Endothelial cell of umbilical vein (primary cell): Measurements from ENCODE around the gene VPS13A. TPM values are rescaled to one million over a fixed set of nuclear protein-coding genes. Genes with fewer than 3 reads are reported as not detected.

Experiments used
- BruUV-seq: library from RNA; stranded (reverse); fragments of 400-500 nt; replicated peaks from 2 replicates; lab custom pipeline; 2021; lab: Mats Ljungman, UMichigan
- CTCF ChIA-PET: fragments of 300-600, 350-600 bp; sonication (Branson Sonifier 250); formaldehyde crosslinking; loops from one replicate; lab custom pipeline; 2021; ENCODE audit warnings: antibody characterized with exemption, inconsistent platforms; lab: Charles Lee
- POLR2A ChIA-PET: fragments of 300-600, 350-600 bp; sonication (Branson Sonifier 250); formaldehyde crosslinking; loops from one replicate; lab custom pipeline; 2021; ENCODE audit warnings: antibody characterized with exemption, inconsistent platforms; lab: Charles Lee
- DNase-seq: peaks from one replicate; pipeline ENCODE4 v3.0.0-alpha.2; 2011; ENCODE audit warnings: low read depth, low spot score
- FAIRE-seq: peaks from 2 replicates; lab custom pipeline; 2011; peaks lifted over from hg19 to GRCh38; lab: Jason Lieb, UNC
- H2AFZ ChIP-seq: 2 replicates; pipeline ENCODE4 v1.6.0; 2012; ENCODE audit warnings: low read depth, low read length, control low read depth, inconsistent platforms
- H3K27ac ChIP-seq: 2 replicates; pipeline ENCODE4 v1.5.1; 2011; ENCODE audit warnings: low read depth, mild to moderate bottlenecking, control low read depth, low read length, moderate library complexity; ENCODE audit not compliant: insufficient read depth
- H3K27me3 ChIP-seq, 2 experiments: 2 replicates each; pipeline versions ENCODE4 v1.6.0 to v1.6.1; 2011; ENCODE audit warnings: low read length in 2 of 2, mixed read lengths in 1 of 2; ENCODE audit not compliant: control insufficient read depth in 2 of 2, insufficient read depth in 2 of 2
- H3K36me3 ChIP-seq, 2 experiments: 2 replicates in 1 of 2; 3 replicates in 1 of 2; pipeline ENCODE4 v1.5.1; 2011; ENCODE audit warnings: low read length in 2 of 2, mild to moderate bottlenecking in 1 of 2, moderate library complexity in 1 of 2; ENCODE audit not compliant: control insufficient read depth in 2 of 2, insufficient read depth in 2 of 2; ENCODE audit errors: extremely low read depth in 1 of 2
- H3K4me1 ChIP-seq: 3 replicates; pipeline ENCODE4 v1.5.1; 2011; ENCODE audit warnings: mild to moderate bottlenecking, low read length; ENCODE audit not compliant: control insufficient read depth, insufficient read depth; ENCODE audit errors: extremely low read depth
- H3K4me2 ChIP-seq: 2 replicates; pipeline ENCODE4 v1.6.1; 2011; ENCODE audit warnings: low read length, control low read depth, mixed read lengths; ENCODE audit not compliant: insufficient read depth
- H3K4me3 ChIP-seq, 3 experiments: fragments of 200-600 bp in 1 of 3; sonication (generic), shearing (Covaris generic) in 1 of 3; replicated peaks in 1 of 3; 2 replicates each; pipeline ENCODE4 v1.5.1; 2011 to 2016; ENCODE audit warnings: control low read depth in 3 of 3, low read length in 3 of 3, mild to moderate bottlenecking in 2 of 3, inconsistent platforms in 1 of 3, low read depth in 1 of 3, moderate library complexity in 1 of 3; ENCODE audit not compliant: insufficient read depth in 1 of 3
- H3K79me2 ChIP-seq: 2 replicates; pipeline ENCODE4 v1.6.0; 2012; ENCODE audit warnings: low read length, inconsistent platforms; ENCODE audit not compliant: control insufficient read depth, insufficient read depth
- H3K9ac ChIP-seq: replicated peaks from 2 replicates; pipeline ENCODE3; 2011; ENCODE audit warnings: low read length, control low read depth; ENCODE audit not compliant: insufficient read depth; ENCODE audit errors: extremely low read depth
- H3K9me1 ChIP-seq: replicated peaks from 3 replicates; pipeline ENCODE4 v1.6.0; 2011; ENCODE audit warnings: mild to moderate bottlenecking, low read length; ENCODE audit not compliant: control insufficient read depth, insufficient read depth; ENCODE audit errors: extremely low read depth
- H3K9me3 ChIP-seq: replicated peaks from 2 replicates; pipeline ENCODE4 v1.5.1; 2012; ENCODE audit warnings: low read length, inconsistent platforms; ENCODE audit not compliant: control insufficient read depth, insufficient read depth
- H4K20me1 ChIP-seq: replicated peaks from 2 replicates; pipeline ENCODE3; 2011; ENCODE audit warnings: mild to moderate bottlenecking, low read length; ENCODE audit not compliant: control insufficient read depth, insufficient read depth; ENCODE audit errors: extremely low read depth
- EZH2 ChIP-seq: IDR thresholded peaks from 2 replicates; pipeline ENCODE4 v1.6.1; 2012; ENCODE audit warnings: borderline replicate concordance, low read depth, mild to moderate bottlenecking, moderate library complexity, low read length, inconsistent platforms; ENCODE audit not compliant: severe bottlenecking
- FOS ChIP-seq: IDR thresholded peaks from 2 replicates; pipeline ENCODE4 v1.6.1; 2011; ENCODE audit warnings: mild to moderate bottlenecking, low read length, moderate library complexity, borderline replicate concordance; ENCODE audit not compliant: insufficient read depth
- GATA2 ChIP-seq: IDR thresholded peaks from 2 replicates; pipeline ENCODE4 v1.7.0; 2011; ENCODE audit warnings: low read depth, mild to moderate bottlenecking, moderate library complexity, mixed read lengths, low read length; ENCODE audit not compliant: insufficient read length, insufficient read depth
- JUN ChIP-seq: IDR thresholded peaks from 2 replicates; pipeline ENCODE4 v1.6.1; 2011; ENCODE audit warnings: borderline replicate concordance, low read depth; ENCODE audit not compliant: insufficient read length, insufficient read depth
- MAX ChIP-seq: IDR thresholded peaks from 2 replicates; pipeline ENCODE4 v1.6.1; 2011; ENCODE audit not compliant: insufficient read depth, insufficient read length
- MYC ChIP-seq: IDR thresholded peaks from one replicate; pipeline ENCODE4 v1.6.1; 2011; ENCODE audit warnings: mild to moderate bottlenecking, low read depth, low read length
- POLR2A ChIP-seq: IDR thresholded peaks from 2 replicates; pipeline ENCODE4 v1.6.1; 2012; ENCODE audit warnings: low read depth, mild to moderate bottlenecking, control low read depth, low read length
- POLR2AphosphoS5 ChIP-seq: IDR thresholded peaks from 2 replicates; pipeline ENCODE4 v1.6.1; 2012; ENCODE audit warnings: low read depth, mild to moderate bottlenecking, control low read depth, low read length, moderate library complexity; ENCODE audit not compliant: insufficient read depth
- dilution Hi-C: fragments of 300-500 bp; cut with MboI; formaldehyde crosslinking; loops from one replicate; pipeline ENCODE4 v1.15.0; 2019; ENCODE audit warnings: low sequenced_read_pairs; ENCODE audit not compliant: extremely low pct_ligation_motif_present
- intact Hi-C: fragments of 100-400 bp; cut with micrococcal nuclease; formaldehyde crosslinking; loops from one replicate; pipeline ENCODE4 v1.10.0; 2022
- polyA plus RNA-seq, 4 experiments: library from polyadenylated mRNA; depleted of rRNA in 3 of 4; stranded (reverse) in 3 of 4; unstranded in 1 of 4; fragments of >200 nt; gene quantifications; 2 replicates each; pipeline versions ENCODE4 v1.2.1 to v1.2.3, GENCODE V29; 2011 to 2012; ENCODE audit warnings: missing spikeins in 1 of 4
- total RNA-seq: library from RNA; stranded (reverse); gene quantifications from 2 replicates; pipeline ENCODE4 v1.2.3, GENCODE V29; 2021
- TF ChIP-seq, protein P1 (sequence below), 2 donors: IDR thresholded peaks; 1 replicate in 1 of 2; 2 replicates in 1 of 2; pipeline ENCODE4 v1.5.1; 2011; ENCODE audit warnings: low read length in 2 of 2, mild to moderate bottlenecking in 2 of 2, moderate library complexity in 2 of 2, control low read depth in 1 of 2, inconsistent platforms in 1 of 2, low read depth in 1 of 2; ENCODE audit not compliant: insufficient read depth in 1 of 2; ENCODE audit errors: extremely low read depth in 1 of 2

VPS13A gene
- total and polyA plus RNA-seq, 2 donors (not counting 3 experiments of a cell fraction or from before 2014, with no cell fraction given) = 4.7 to 33.3 TPM

- FAIRE-seq = no peak
Observed at GRCh38 chr9:77180056-77180455, 2.7 kb downstream of the VPS13A start.

More at GRCh38 chr9:77180056-77180455, 2.7 kb downstream of the VPS13A start:
- TF ChIP-seq MAX (no peak), FOS (no peak), MYC (no peak), POLR2A (no peak), POLR2AphosphoS5 (no peak), EZH2 (no peak), GATA2 (no peak), JUN (no peak)
- TF ChIP-seq, protein P1, sequence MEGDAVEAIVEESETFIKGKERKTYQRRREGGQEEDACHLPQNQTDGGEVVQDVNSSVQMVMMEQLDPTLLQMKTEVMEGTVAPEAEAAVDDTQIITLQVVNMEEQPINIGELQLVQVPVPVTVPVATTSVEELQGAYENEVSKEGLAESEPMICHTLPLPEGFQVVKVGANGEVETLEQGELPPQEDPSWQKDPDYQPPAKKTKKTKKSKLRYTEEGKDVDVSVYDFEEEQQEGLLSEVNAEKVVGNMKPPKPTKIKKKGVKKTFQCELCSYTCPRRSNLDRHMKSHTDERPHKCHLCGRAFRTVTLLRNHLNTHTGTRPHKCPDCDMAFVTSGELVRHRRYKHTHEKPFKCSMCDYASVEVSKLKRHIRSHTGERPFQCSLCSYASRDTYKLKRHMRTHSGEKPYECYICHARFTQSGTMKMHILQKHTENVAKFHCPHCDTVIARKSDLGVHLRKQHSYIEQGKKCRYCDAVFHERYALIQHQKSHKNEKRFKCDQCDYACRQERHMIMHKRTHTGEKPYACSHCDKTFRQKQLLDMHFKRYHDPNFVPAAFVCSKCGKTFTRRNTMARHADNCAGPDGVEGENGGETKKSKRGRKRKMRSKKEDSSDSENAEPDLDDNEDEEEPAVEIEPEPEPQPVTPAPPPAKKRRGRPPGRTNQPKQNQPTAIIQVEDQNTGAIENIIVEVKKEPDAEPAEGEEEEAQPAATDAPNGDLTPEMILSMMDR (IDR thresholded peaks at IDR 0.05; ENCODE audit: extremely low read depth in 1 of 2, insufficient read depth in 1 of 2, low read depth in 1 of 2, low read length in 2 of 2) = no peak
- no peak overlapping the region for H3K9ac ChIP-seq
- intact Hi-C loops = no loop called here
- peaks cover 55% of the 10 kb centered on the region for H3K79me2 ChIP-seq
- no peak overlapping the region for H3K4me2 ChIP-seq
- ChIA-PET POLR2A (no interaction called here), CTCF (no interaction called here)
- no peak overlapping the region for H2AFZ ChIP-seq
- H3K9me1 ChIP-seq = no peaks in the 10 kb centered on the region
- H3K9me3 ChIP-seq = no peaks in the 10 kb centered on the region
- no peaks in the 10 kb centered on the region for H3K36me3 ChIP-seq
- no peak for DNase-seq
- H3K4me1 ChIP-seq = peaks cover 12% of the 10 kb centered on the region
- H3K27me3 ChIP-seq = peaks cover 3% of the 10 kb centered on the region in 2 experiments
- no peak overlapping the region for H3K27ac ChIP-seq
- H4K20me1 ChIP-seq = peaks cover 2% of the 10 kb centered on the region
- dilution Hi-C loops = no loop called here
- no TSS peak for BruUV-seq
- H3K4me3 ChIP-seq = no peak overlapping the region
